ENCODE measurements around the gene XYLT1. TPM values are rescaled to one million over a fixed set of nuclear protein-coding genes. Genes with fewer than 3 reads are reported as not detected.

The XYLT1 gene
- total RNA-seq, 1 experiment from 2014 or later = 25.0 TPM

GRCh38 chr16:17366299-17366961, 104.3 kb downstream of the XYLT1 start:
- H3K27ac Mint-ChIP-seq = no peak overlapping the region; the same call in 1 of the 2 replicates
- TF ChIP-seq IRF2 (CRISPR knock-in tag; IDR thresholded peaks at IDR 0.05; ENCODE audit: borderline replicate concordance, low read depth) = no peak
- no peak for TF ChIP-seq PRRX2 (CRISPR knock-in tag; IDR thresholded peaks at IDR 0.05)
- TF ChIP-seq FOXP1 (CRISPR knock-in tag; IDR thresholded peaks at IDR 0.05; ENCODE audit: borderline replicate concordance) = no peak
- no peak for TF ChIP-seq CDX4 (CRISPR knock-in tag; IDR thresholded peaks at IDR 0.05; ENCODE audit: borderline replicate concordance)
- no peak for TF ChIP-seq ATF2 (CRISPR knock-in tag; IDR thresholded peaks at IDR 0.05; ENCODE audit: borderline replicate concordance, low read depth)
- TF ChIP-seq ZNF317 (CRISPR knock-in tag; IDR thresholded peaks at IDR 0.05; ENCODE audit: borderline replicate concordance, low read depth) = no peak
- TF ChIP-seq SMAD3 (CRISPR knock-in tag; IDR thresholded peaks at IDR 0.05; ENCODE audit: borderline replicate concordance) = no peak
- TF ChIP-seq E2F5 (CRISPR knock-in tag; IDR thresholded peaks at IDR 0.05) = no peak
- TF ChIP-seq OVOL2 (CRISPR knock-in tag; IDR thresholded peaks at IDR 0.05; ENCODE audit: borderline replicate concordance) = no peak
- no peak for TF ChIP-seq TEAD1 (CRISPR knock-in tag; IDR thresholded peaks at IDR 0.05)
- no peak for TF ChIP-seq MLX (CRISPR knock-in tag; IDR thresholded peaks at IDR 0.05)
- TF ChIP-seq ZSCAN18 (CRISPR knock-in tag; IDR thresholded peaks at IDR 0.05) = no peak
- no peak for TF ChIP-seq PREB (CRISPR knock-in tag; IDR thresholded peaks at IDR 0.05; ENCODE audit: borderline replicate concordance)
- no peak for TF ChIP-seq E2F1 (CRISPR knock-in tag; IDR thresholded peaks at IDR 0.05)
- no peak for TF ChIP-seq CBFB (CRISPR knock-in tag; IDR thresholded peaks at IDR 0.05; ENCODE audit: low read depth)
- TF ChIP-seq GABPB1 (CRISPR knock-in tag; IDR thresholded peaks at IDR 0.05) = no peak
- ATAC-seq = no peak
- no peaks in the 10 kb centered on the region for H3K9me3 Mint-ChIP-seq
- H3K27me3 Mint-ChIP-seq (ENCODE audit: low read depth) = no peaks in the 10 kb centered on the region
- H3K36me3 Mint-ChIP-seq = no peaks in the 10 kb centered on the region
- ChIA-PET CTCF (interaction anchor here (1.0 to 1.8 kb wide), 4 partner anchors 88 to 173 kb away, joined by 3 to 22 read pairs (median 6); no protein-coding TSS in a partner anchor), POLR2A (no interaction called here)
- no peak overlapping the region for H3K4me3 Mint-ChIP-seq
- peaks cover 69% of the 10 kb centered on the region for H3K4me1 Mint-ChIP-seq
- DNase-seq (ENCODE audit: low spot score) = no peak
